ENCODE results near the gene NPC1.

NPC1 gene

DNA sequence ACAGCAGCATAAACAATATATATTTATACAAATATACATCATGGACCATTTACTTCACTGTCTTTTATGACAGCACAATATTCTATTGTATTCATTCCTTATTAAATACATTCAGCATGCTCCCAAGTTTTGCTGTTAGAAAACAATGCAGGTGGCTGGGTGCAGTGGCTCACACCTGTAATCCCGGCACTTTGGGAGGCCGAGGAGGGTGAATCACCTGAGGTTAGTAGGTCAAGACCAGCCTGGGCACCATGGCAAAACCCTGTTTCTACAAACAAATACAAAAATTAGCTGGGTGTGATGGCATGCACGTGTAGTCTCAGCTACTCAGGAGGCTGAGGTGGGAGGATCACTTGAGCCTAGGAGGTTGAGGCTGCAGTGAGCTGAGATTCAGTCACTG lies 39.0 kb downstream of the NPC1 start:
- CTCF ChIA-PET: interaction anchor here (2.0 kb wide), 1 partner anchor 49 kb away, joined by 4 read pairs; no protein-coding TSS in a partner anchor
- DNase-seq (ENCODE audit: extremely low spot score): no peak
- POLR2A ChIA-PET: no interaction called here
- TF ChIP-seq, protein P1, sequence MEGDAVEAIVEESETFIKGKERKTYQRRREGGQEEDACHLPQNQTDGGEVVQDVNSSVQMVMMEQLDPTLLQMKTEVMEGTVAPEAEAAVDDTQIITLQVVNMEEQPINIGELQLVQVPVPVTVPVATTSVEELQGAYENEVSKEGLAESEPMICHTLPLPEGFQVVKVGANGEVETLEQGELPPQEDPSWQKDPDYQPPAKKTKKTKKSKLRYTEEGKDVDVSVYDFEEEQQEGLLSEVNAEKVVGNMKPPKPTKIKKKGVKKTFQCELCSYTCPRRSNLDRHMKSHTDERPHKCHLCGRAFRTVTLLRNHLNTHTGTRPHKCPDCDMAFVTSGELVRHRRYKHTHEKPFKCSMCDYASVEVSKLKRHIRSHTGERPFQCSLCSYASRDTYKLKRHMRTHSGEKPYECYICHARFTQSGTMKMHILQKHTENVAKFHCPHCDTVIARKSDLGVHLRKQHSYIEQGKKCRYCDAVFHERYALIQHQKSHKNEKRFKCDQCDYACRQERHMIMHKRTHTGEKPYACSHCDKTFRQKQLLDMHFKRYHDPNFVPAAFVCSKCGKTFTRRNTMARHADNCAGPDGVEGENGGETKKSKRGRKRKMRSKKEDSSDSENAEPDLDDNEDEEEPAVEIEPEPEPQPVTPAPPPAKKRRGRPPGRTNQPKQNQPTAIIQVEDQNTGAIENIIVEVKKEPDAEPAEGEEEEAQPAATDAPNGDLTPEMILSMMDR (IDR thresholded peaks at IDR 0.05; ENCODE audit: control extremely low read depth, extremely low read depth, low read depth, missing control alignments): no peak

DNA sequence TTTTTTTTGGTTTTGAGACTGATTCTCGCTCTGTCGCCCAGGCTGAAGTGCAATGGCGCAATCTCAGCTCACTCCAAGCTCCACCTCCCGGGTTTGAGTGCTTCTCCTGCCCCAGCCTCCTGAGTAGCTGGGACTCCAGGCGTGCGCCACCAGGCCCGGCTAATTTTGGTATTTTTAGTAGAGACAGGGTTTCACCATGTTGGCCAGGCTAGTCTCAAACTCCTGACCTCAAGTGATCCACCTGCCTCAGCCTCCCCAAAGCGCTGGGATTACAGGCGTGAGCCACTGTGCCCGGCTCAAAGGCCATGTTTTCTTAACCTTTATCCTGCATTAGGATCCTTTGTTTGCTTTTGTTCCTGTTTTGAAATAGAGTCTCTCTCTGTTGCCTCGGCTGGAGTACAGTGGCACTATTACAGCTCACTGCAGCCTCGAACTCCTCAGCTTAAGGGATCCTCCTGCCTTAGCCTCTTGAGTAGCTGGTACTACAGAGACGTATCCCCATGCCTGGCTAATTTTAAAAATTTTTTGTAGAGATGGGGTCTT lies 41.0 kb downstream of the NPC1 start:
- TF ChIP-seq, protein P1 (IDR thresholded peaks at IDR 0.05; ENCODE audit: control extremely low read depth, extremely low read depth, low read depth, missing control alignments): no peak
- POLR2A ChIA-PET: no interaction called here
- DNase-seq (ENCODE audit: extremely low spot score): no peak
- CTCF ChIA-PET: interaction anchor here (1.8 kb wide), 1 partner anchor 29 kb away, joined by 6 read pairs; no protein-coding TSS in a partner anchor

DNA sequence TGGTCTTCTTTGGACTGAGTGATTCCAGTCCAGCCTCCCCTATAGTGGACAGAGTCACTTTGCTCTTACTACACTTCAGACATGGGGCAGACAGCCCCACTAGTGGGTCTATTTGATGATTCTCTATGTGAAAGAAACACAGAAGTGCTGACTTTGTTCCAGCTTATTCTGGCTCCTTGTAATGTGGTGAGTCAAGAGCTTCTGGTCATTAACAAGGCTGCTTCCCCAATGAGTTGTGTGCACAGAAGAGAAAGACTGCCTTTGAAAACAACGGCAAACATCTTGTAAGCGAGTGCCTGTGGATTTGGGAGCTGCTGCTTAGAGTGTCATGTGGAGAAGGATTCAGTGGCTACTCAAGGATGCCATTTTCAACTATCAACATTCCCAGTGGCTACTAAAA lies 43.8 kb downstream of the NPC1 start:
- TF ChIP-seq, protein P1 (IDR thresholded peaks at IDR 0.05; ENCODE audit: control extremely low read depth, extremely low read depth, low read depth, missing control alignments): no peak
- CTCF ChIA-PET: interaction anchor here (1.7 to 2.6 kb wide), 2 partner anchors 19 to 43 kb away, joined by 7 read pairs; partner anchors contain the start of gene NPC1
- no peak for DNase-seq (ENCODE audit: extremely low spot score)
- POLR2A ChIA-PET: no interaction called here

DNA sequence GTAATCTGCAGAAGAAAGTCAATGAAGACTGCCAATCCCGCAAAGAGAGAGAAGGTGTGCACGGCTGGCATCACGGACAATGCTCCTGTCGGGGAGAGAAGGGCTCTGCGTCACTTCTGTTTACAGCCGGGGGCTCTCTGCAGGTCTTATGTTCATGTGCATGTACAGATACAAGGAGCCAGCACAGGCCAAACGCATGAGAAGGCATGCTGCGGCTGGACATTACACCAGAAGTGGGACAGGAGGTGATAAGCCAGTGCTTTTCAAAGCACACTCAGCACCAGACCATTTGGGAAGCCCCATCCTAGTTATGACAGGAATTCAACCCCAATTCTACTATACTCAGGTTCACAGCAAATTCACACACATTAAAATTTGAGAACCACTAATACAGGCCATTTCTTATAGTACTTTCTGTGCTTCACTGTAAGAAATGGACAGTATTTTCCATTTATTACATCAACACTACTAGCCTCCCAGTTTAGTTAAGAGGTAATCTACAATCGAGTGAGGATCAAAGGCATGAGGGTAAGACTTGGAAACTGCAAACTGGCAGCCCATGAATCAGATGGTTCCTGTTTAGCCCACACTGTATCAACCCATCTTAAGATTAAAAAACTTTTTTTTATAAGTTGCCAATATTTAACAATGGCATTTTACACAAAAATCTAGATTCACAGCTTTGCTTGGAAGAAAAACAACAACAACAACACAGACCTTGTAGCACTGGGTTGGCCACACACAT lies 44.8 kb downstream of the NPC1 start:
- CTCF ChIA-PET: interaction anchor here (1.0 to 2.6 kb wide), 11 partner anchors 9 to 47 kb away, joined by 3 to 8 read pairs (median 5); partner anchors contain the start of gene NPC1
- TF ChIP-seq, protein P1 (IDR thresholded peaks at IDR 0.05; ENCODE audit: control extremely low read depth, extremely low read depth, low read depth, missing control alignments): no peak
- no peak for DNase-seq (ENCODE audit: extremely low spot score)
- POLR2A ChIA-PET: no interaction called here

DNA sequence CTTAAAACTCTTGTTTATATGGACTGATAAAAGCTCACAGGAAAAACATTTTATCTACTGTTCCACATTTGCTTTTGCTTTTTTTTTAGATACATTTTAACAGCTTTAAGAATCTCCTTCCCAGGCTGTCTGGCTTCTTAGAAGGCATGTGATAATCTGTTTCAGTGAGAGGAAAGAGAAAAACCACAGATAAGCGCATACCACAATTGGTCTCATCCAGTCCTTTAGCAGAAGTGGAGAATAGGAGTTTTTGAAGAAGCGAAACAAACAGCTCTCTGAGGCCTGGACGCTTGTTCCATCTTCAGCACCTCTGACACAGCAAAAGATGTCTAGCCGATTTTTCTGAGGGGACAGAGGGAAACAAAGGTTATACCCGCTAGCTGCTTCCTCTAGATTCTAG lies 45.4 kb downstream of the NPC1 start:
- ChIA-PET POLR2A (no interaction called here), CTCF (interaction anchor here (0.8 to 2.6 kb wide), 13 partner anchors 8 to 47 kb away, joined by 3 to 8 read pairs (median 3); partner anchors contain the start of gene NPC1)
- TF ChIP-seq, protein P1 (IDR thresholded peaks at IDR 0.05; ENCODE audit: control extremely low read depth, extremely low read depth, low read depth, missing control alignments): no peak
- peak; percentile 61 for DNase-seq (ENCODE audit: extremely low spot score)

DNA sequence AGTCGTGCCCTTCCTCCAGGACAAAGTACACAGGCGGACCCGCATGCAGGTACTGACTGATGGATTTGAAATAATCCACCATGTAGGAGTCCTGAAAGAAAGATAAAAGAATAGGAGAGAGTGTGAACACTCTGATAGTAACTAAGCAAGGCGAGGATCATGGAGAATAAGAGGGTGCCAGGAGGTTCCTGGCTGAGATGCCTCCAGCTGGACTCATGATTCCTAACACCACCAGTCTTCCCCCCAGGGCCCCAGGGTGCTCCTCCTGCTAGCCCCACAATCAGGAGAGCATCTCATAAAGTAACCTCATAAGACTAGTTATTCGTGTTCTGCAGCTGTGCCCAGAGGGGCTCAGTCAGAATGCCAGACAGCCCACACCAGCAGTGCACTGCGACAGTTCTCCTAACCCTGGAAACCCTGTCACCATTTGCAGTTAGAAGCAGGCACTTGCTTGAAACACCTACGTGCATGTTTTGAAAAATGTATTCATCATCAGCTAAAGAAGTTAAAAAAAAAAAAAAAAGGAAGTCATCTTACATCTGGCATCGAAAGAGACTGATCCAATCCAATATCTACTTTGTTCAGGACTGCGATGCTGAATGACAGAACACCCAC lies 46.3 kb downstream of the NPC1 start:
- ChIA-PET POLR2A (no interaction called here), CTCF (interaction anchor here (0.8 to 2.6 kb wide), 12 partner anchors 9 to 48 kb away, joined by 3 to 8 read pairs (median 4); partner anchors contain the start of gene NPC1)
- TF ChIP-seq, protein P1 (IDR thresholded peaks at IDR 0.05; ENCODE audit: control extremely low read depth, extremely low read depth, low read depth, missing control alignments): no peak
- no peak for DNase-seq (ENCODE audit: extremely low spot score)

All from GM10248 (cell line).